K562 (cell line): ENCODE data around the gene CENPU. TPM values are rescaled to one million over a fixed set of nuclear protein-coding genes. Genes with fewer than 3 reads are reported as not detected.

ENCODE experiments used
- KDM1A ChIP-seq, 2 experiments: fragments of 450-650 bp; IDR thresholded peaks; 2 replicates each; pipeline ENCODE4 v1.6.1; 2016; ENCODE audit warnings: mild to moderate bottlenecking in 2 of 2
- SIN3A ChIP-seq, 2 experiments: fragments of 150-350 bp in 1 of 2; IDR thresholded peaks; 2 replicates each; pipeline ENCODE4 v1.6.1; 2011 to 2016; ENCODE audit warnings: borderline replicate concordance in 2 of 2, low read depth in 2 of 2, low read length in 2 of 2, mild to moderate bottlenecking in 2 of 2, moderate library complexity in 2 of 2; ENCODE audit not compliant: control insufficient read depth in 1 of 2
- ZNF224 ChIP-seq: sonication (generic); formaldehyde crosslinking; IDR thresholded peaks from 2 replicates; pipeline ENCODE4 v1.8.0; 2022; ENCODE audit warnings: mild to moderate bottlenecking, missing genetic modification reagents
- ZNF507 ChIP-seq: conservative IDR thresholded peaks from 2 replicates; pipeline ENCODE4 v1.6.1; 2017; ENCODE audit warnings: missing genetic modification characterization, missing compliant biosample characterization
- polyA plus RNA-seq, 8 experiments: library from polyadenylated mRNA; depleted of rRNA in 4 of 8; stranded (reverse) in 5 of 8; unstranded in 3 of 8; fragments of >200 nt; fragmentation: Nextera tagmentation in 2 of 8; fragmentation: Illumina TruSeq in 1 of 8; extraction: Ambion mirVana in 2 of 8; extraction: Trizol in 1 of 8; gene quantifications; 2 replicates each; pipeline versions ENCODE4 v1.2.1 to v1.2.3, GENCODE V29; 2011 to 2014; ENCODE audit warnings: inconsistent platforms in 1 of 8, missing spikeins in 1 of 8
- total RNA-seq, 7 experiments: library from RNA; depleted of rRNA in 6 of 7; stranded (reverse); fragments of >200 nt in 6 of 7; fragmentation: Illumina TruSeq in 2 of 7; extraction: Trizol in 2 of 7; gene quantifications; 2 replicates each; pipeline versions ENCODE4 v1.2.1 to v1.2.3, GENCODE V29; 2011 to 2021; ENCODE audit warnings: low replicate concordance in 1 of 7
- TF ChIP-seq, protein P1 (sequence below): fragments of 200-600 bp; sonication (generic); IDR thresholded peaks from one replicate; pipeline ENCODE4 v1.6.1; 2012; ENCODE audit warnings: mild to moderate bottlenecking, low read depth, low read length, inconsistent platforms
- TF ChIP-seq, protein P2 (sequence below): fragments of 200-800 bp; sonication (Bioruptor generic); IDR thresholded peaks from 2 replicates; pipeline ENCODE4 v1.6.1; 2017; ENCODE audit warnings: missing genetic modification characterization, missing compliant biosample characterization
- TF ChIP-seq, protein P3 (sequence below): fragments of 450-650 bp; IDR thresholded peaks from 2 replicates; pipeline ENCODE4 v1.6.1; 2017; ENCODE audit warnings: mild to moderate bottlenecking, moderate library complexity
- TF ChIP-seq, protein P4 (sequence below): fragments of 450-650 bp; IDR thresholded peaks from 2 replicates; pipeline ENCODE4 v1.6.1; 2014; ENCODE audit warnings: low read depth, mild to moderate bottlenecking, moderate library complexity, borderline replicate concordance

CENPU gene
- total and polyA plus RNA-seq, 9 of the 15 experiments (the other 6 are each of a cell fraction or from before 2014, with no cell fraction given) = 39.4 to 98.7 (median 84.3) TPM

DNA sequence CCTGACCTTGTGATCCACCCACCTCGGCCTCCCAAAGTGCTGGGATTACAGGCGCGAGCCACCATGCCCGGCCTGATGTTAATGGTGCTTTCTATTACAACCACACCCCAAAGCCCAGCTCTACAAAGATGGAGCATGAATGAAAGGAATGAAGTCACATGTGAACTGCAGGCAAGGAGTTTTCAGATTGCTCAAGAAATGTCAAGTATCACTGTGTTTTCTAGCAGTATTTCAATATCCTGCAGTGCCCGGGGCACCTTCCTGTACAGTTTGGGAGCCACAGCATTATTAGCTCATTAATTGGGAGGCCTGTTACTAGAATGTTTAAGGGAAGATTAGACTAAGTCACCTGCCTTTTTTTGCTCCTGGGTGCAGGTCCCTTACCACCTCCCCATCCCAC lies 44.2 kb downstream of the CENPU start (continued):
- TF ChIP-seq, protein P1, sequence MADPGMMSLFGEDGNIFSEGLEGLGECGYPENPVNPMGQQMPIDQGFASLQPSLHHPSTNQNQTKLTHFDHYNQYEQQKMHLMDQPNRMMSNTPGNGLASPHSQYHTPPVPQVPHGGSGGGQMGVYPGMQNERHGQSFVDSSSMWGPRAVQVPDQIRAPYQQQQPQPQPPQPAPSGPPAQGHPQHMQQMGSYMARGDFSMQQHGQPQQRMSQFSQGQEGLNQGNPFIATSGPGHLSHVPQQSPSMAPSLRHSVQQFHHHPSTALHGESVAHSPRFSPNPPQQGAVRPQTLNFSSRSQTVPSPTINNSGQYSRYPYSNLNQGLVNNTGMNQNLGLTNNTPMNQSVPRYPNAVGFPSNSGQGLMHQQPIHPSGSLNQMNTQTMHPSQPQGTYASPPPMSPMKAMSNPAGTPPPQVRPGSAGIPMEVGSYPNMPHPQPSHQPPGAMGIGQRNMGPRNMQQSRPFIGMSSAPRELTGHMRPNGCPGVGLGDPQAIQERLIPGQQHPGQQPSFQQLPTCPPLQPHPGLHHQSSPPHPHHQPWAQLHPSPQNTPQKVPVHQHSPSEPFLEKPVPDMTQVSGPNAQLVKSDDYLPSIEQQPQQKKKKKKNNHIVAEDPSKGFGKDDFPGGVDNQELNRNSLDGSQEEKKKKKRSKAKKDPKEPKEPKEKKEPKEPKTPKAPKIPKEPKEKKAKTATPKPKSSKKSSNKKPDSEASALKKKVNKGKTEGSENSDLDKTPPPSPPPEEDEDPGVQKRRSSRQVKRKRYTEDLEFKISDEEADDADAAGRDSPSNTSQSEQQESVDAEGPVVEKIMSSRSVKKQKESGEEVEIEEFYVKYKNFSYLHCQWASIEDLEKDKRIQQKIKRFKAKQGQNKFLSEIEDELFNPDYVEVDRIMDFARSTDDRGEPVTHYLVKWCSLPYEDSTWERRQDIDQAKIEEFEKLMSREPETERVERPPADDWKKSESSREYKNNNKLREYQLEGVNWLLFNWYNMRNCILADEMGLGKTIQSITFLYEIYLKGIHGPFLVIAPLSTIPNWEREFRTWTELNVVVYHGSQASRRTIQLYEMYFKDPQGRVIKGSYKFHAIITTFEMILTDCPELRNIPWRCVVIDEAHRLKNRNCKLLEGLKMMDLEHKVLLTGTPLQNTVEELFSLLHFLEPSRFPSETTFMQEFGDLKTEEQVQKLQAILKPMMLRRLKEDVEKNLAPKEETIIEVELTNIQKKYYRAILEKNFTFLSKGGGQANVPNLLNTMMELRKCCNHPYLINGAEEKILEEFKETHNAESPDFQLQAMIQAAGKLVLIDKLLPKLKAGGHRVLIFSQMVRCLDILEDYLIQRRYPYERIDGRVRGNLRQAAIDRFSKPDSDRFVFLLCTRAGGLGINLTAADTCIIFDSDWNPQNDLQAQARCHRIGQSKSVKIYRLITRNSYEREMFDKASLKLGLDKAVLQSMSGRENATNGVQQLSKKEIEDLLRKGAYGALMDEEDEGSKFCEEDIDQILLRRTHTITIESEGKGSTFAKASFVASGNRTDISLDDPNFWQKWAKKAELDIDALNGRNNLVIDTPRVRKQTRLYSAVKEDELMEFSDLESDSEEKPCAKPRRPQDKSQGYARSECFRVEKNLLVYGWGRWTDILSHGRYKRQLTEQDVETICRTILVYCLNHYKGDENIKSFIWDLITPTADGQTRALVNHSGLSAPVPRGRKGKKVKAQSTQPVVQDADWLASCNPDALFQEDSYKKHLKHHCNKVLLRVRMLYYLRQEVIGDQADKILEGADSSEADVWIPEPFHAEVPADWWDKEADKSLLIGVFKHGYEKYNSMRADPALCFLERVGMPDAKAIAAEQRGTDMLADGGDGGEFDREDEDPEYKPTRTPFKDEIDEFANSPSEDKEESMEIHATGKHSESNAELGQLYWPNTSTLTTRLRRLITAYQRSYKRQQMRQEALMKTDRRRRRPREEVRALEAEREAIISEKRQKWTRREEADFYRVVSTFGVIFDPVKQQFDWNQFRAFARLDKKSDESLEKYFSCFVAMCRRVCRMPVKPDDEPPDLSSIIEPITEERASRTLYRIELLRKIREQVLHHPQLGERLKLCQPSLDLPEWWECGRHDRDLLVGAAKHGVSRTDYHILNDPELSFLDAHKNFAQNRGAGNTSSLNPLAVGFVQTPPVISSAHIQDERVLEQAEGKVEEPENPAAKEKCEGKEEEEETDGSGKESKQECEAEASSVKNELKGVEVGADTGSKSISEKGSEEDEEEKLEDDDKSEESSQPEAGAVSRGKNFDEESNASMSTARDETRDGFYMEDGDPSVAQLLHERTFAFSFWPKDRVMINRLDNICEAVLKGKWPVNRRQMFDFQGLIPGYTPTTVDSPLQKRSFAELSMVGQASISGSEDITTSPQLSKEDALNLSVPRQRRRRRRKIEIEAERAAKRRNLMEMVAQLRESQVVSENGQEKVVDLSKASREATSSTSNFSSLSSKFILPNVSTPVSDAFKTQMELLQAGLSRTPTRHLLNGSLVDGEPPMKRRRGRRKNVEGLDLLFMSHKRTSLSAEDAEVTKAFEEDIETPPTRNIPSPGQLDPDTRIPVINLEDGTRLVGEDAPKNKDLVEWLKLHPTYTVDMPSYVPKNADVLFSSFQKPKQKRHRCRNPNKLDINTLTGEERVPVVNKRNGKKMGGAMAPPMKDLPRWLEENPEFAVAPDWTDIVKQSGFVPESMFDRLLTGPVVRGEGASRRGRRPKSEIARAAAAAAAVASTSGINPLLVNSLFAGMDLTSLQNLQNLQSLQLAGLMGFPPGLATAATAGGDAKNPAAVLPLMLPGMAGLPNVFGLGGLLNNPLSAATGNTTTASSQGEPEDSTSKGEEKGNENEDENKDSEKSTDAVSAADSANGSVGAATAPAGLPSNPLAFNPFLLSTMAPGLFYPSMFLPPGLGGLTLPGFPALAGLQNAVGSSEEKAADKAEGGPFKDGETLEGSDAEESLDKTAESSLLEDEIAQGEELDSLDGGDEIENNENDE = no peak
- TF ChIP-seq SIN3A (IDR thresholded peaks at IDR 0.05; ENCODE audit: borderline replicate concordance in 2 of 2, control insufficient read depth in 1 of 2, low read depth in 2 of 2, low read length in 2 of 2) (no peak), KDM1A (IDR thresholded peaks at IDR 0.05) (no peak), ZNF224 (no peak), ZNF507 (tag) (no peak)
- TF ChIP-seq, protein P2, sequence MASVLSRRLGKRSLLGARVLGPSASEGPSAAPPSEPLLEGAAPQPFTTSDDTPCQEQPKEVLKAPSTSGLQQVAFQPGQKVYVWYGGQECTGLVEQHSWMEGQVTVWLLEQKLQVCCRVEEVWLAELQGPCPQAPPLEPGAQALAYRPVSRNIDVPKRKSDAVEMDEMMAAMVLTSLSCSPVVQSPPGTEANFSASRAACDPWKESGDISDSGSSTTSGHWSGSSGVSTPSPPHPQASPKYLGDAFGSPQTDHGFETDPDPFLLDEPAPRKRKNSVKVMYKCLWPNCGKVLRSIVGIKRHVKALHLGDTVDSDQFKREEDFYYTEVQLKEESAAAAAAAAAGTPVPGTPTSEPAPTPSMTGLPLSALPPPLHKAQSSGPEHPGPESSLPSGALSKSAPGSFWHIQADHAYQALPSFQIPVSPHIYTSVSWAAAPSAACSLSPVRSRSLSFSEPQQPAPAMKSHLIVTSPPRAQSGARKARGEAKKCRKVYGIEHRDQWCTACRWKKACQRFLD (CRISPR knock-in tag) = no peak
- TF ChIP-seq, protein P3, sequence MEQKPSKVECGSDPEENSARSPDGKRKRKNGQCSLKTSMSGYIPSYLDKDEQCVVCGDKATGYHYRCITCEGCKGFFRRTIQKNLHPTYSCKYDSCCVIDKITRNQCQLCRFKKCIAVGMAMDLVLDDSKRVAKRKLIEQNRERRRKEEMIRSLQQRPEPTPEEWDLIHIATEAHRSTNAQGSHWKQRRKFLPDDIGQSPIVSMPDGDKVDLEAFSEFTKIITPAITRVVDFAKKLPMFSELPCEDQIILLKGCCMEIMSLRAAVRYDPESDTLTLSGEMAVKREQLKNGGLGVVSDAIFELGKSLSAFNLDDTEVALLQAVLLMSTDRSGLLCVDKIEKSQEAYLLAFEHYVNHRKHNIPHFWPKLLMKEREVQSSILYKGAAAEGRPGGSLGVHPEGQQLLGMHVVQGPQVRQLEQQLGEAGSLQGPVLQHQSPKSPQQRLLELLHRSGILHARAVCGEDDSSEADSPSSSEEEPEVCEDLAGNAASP = no peak
- TF ChIP-seq, protein P4, sequence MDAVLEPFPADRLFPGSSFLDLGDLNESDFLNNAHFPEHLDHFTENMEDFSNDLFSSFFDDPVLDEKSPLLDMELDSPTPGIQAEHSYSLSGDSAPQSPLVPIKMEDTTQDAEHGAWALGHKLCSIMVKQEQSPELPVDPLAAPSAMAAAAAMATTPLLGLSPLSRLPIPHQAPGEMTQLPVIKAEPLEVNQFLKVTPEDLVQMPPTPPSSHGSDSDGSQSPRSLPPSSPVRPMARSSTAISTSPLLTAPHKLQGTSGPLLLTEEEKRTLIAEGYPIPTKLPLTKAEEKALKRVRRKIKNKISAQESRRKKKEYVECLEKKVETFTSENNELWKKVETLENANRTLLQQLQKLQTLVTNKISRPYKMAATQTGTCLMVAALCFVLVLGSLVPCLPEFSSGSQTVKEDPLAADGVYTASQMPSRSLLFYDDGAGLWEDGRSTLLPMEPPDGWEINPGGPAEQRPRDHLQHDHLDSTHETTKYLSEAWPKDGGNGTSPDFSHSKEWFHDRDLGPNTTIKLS = no peak
